ENCODE measurements around the gene GTPBP1.
A peak's percentile ranks its signal among the peaks of the same experiment; 100 is the strongest.

The GTPBP1 gene

GRCh38 chr22:38727123-38727522 is 21.4 kb downstream of the GTPBP1 start:
- DNase-seq (ENCODE audit: low spot score) = no peak

- no peak for DNase-seq (ENCODE audit: low spot score)
Measured at GRCh38 chr22:38727530-38728451, 22.0 kb downstream of the GTPBP1 start.

- DNase-seq (ENCODE audit: low spot score) = no peak
Measured at GRCh38 chr22:38728871-38729796, 23.4 kb downstream of the GTPBP1 start.

- no peak for DNase-seq (ENCODE audit: low spot score)
Measured at GRCh38 chr22:38729946-38730345, 24.2 kb downstream of the GTPBP1 start.

GRCh38 chr22:38730411-38730871 is 24.7 kb downstream of the GTPBP1 start:
- no peak for DNase-seq (ENCODE audit: low spot score)

- DNase-seq (ENCODE audit: low spot score) = no peak
Measured at GRCh38 chr22:38731703-38732161, 26.0 kb downstream of the GTPBP1 start.

- no peak for DNase-seq (ENCODE audit: low spot score)
Measured at GRCh38 chr22:38732251-38732815, 26.6 kb downstream of the GTPBP1 start.

- DNase-seq (ENCODE audit: low spot score) = peak; percentile 46
Measured at GRCh38 chr22:38733329-38733723, 27.6 kb downstream of the GTPBP1 start.

- no peak for DNase-seq (ENCODE audit: low spot score)
Measured at GRCh38 chr22:38733724-38734381, 28.1 kb downstream of the GTPBP1 start.

- DNase-seq (ENCODE audit: low spot score) = no peak
Measured at GRCh38 chr22:38734421-38735100, 28.8 kb downstream of the GTPBP1 start.

GRCh38 chr22:38735126-38735464 is 29.4 kb downstream of the GTPBP1 start:
- DNase-seq (ENCODE audit: low spot score) = no peak

GRCh38 chr22:38735465-38736256 is 29.9 kb downstream of the GTPBP1 start:
- no peak for DNase-seq (ENCODE audit: low spot score)

GRCh38 chr22:38736257-38736570 is 30.5 kb downstream of the GTPBP1 start:
- no peak for DNase-seq (ENCODE audit: low spot score)

GRCh38 chr22:38737302-38738060 is 31.7 kb downstream of the GTPBP1 start:
- DNase-seq (ENCODE audit: low spot score) = no peak

GRCh38 chr22:38738475-38739070 is 32.8 kb downstream of the GTPBP1 start:
- DNase-seq (ENCODE audit: low spot score) = no peak

GRCh38 chr22:38739300-38740055 is 33.7 kb downstream of the GTPBP1 start:
- no peak for DNase-seq (ENCODE audit: low spot score)

- no peak for DNase-seq (ENCODE audit: low spot score)
Measured at GRCh38 chr22:38740116-38740723, 34.5 kb downstream of the GTPBP1 start.

GRCh38 chr22:38740754-38741153 is 35.0 kb downstream of the GTPBP1 start:
- DNase-seq (ENCODE audit: low spot score) = no peak

All from activated CD4-positive, alpha-beta T cell treated with anti-CD3 and anti-CD28 coated beads, Interleukin-2, Interleukin-4, amounts not matched to agents 100 ng/mL and 50 ng/mL, durations not matched to agents 16 hours and 8 hours (primary cell).